Vagina (tissue), 2 donors: ENCODE measurements around the gene CTDSPL2. TPM values are rescaled to one million over a fixed set of nuclear protein-coding genes. Genes with fewer than 3 reads are reported as not detected.

Experiments
- DNase-seq, 2 donors: peaks; one replicate each; pipeline ENCODE4 v3.0.0-alpha.2; 2017; ENCODE audit errors: extremely low spot score in 2 of 2
- H3K27ac ChIP-seq: fragments of 200-600 bp; sonication (generic); one replicate; pipeline ENCODE4 v1.5.1; 2019
- H3K27me3 ChIP-seq: fragments of 200-600 bp; sonication (generic); one replicate; pipeline ENCODE4 v1.5.1; 2019
- H3K36me3 ChIP-seq, 2 donors: fragments of 200-600 bp; sonication (generic); one replicate each; pipeline ENCODE4 v1.5.1; 2017 to 2019
- H3K4me1 ChIP-seq: fragments of 200-600 bp; sonication (generic); one replicate; pipeline ENCODE4 v1.5.1; 2019
- H3K4me3 ChIP-seq, 2 donors: fragments of 200-600 bp; sonication (generic); 1 replicate in 1 of 2; 2 replicates in 1 of 2; pipeline ENCODE4 v1.5.1; 2016 to 2019
- H3K9me3 ChIP-seq: fragments of 200-600 bp; sonication (generic); one replicate; pipeline ENCODE4 v1.5.1; 2019
- CTCF ChIP-seq, 3 experiments: fragments of 450-650 bp in 2 of 3; fragments of 200-600 bp in 1 of 3; sonication (generic) in 1 of 3; IDR thresholded peaks; one replicate each; pipeline ENCODE4 v1.5.1; 2017 to 2019; ENCODE audit warnings: antibody characterized with exemption in 3 of 3, mild to moderate bottlenecking in 2 of 3, moderate library complexity in 2 of 3
- POLR2A ChIP-seq, 2 donors: fragments of 450-650 bp; IDR thresholded peaks; one replicate each; pipeline ENCODE4 v1.6.1; 2017; ENCODE audit warnings: antibody characterized with exemption in 2 of 2, mild to moderate bottlenecking in 2 of 2, moderate library complexity in 2 of 2
- POLR2AphosphoS5 ChIP-seq, 2 donors: sonication (generic); formaldehyde crosslinking; IDR thresholded peaks; one replicate each; pipeline ENCODE4 v1.9.0; 2017; ENCODE audit warnings: antibody characterized with exemption in 2 of 2, mild to moderate bottlenecking in 2 of 2, low read depth in 1 of 2; ENCODE audit not compliant: insufficient read depth in 1 of 2
- intact Hi-C: fragments of 100-400 bp; cut with DNase I; formaldehyde crosslinking; loops from one replicate; pipeline ENCODE4 v1.15.1; 2023
- total RNA-seq: library from RNA; depleted of rRNA; stranded (reverse); fragments of >200 nt; gene quantifications from one replicate; pipeline ENCODE4 v1.2.3, GENCODE V29; 2016

The CTDSPL2 gene
- total RNA-seq, 1 donor from 2014 or later, result 37.1 TPM

DNA sequence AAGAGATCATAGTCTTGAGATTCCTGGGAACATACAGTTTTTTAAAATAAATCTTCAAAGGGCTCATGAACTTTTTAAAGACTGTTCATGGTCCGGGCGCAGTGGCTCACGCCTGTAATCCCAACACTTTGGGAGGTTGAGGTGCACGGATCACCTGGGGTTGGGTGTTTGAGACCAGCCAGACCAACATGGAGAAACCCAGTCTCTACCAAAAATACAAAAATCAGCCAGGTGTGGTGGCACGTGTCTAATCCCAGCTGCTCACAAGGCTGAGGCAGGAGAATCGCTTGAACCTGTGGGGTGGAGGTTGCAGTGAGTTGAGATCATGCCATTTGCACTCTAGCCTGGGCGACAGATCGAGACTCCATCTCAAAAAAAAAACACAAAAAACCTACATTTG lies 68.1 kb downstream of the CTDSPL2 start:
- Histone ChIP-seq H3K4me3 (no peak overlapping the region), H3K4me1 (no peaks in the 10 kb centered on the region), H3K27me3 (no peaks in the 10 kb centered on the region), H3K36me3 (peaks cover 0 to 25% of the 10 kb centered on the region in 2 donors), H3K9me3 (no peaks in the 10 kb centered on the region), H3K27ac (no peak overlapping the region)
- no peak for TF ChIP-seq CTCF (IDR thresholded peaks at IDR 0.05)
- TF ChIP-seq POLR2A (IDR thresholded peaks at IDR 0.05), result no peak
- TF ChIP-seq POLR2AphosphoS5 (IDR thresholded peaks at IDR 0.05; ENCODE audit: insufficient read depth in 1 of 2, low read depth in 1 of 2), result no peak
- DNase-seq, result no peak
- intact Hi-C loops, result no loop called here

DNA sequence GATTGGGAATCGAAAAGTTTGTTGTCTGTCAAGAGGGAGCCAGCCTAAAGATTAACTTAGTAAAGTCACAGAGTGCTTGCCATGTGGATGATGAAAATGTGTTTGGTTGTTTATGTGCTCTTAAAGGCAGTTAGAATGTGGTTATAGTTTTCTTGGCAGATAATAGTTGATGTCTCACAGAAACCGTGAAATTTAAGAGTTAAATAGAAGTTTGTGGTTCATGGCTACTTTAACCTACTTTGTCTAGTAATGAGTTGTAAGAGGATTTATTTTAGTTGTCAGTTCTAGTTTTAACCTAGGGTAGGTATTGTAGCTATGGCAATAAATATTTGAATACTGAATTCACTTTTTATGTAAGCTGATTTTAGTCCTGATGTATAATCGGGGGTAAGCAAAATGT lies 73.1 kb downstream of the CTDSPL2 start:
- Histone ChIP-seq H3K27me3 (no peaks in the 10 kb centered on the region), H3K4me3 (no peak overlapping the region), H3K9me3 (no peaks in the 10 kb centered on the region), H3K4me1 (no peaks in the 10 kb centered on the region), H3K36me3 (peaks cover 0 to 37% of the 10 kb centered on the region in 2 donors), H3K27ac (no peak overlapping the region)
- intact Hi-C loops, result no loop called here
- DNase-seq, result no peak
- no peak for TF ChIP-seq POLR2AphosphoS5 (IDR thresholded peaks at IDR 0.05; ENCODE audit: insufficient read depth in 1 of 2, low read depth in 1 of 2)
- TF ChIP-seq POLR2A (IDR thresholded peaks at IDR 0.05), result no peak
- TF ChIP-seq CTCF (IDR thresholded peaks at IDR 0.05), result no peak

DNA sequence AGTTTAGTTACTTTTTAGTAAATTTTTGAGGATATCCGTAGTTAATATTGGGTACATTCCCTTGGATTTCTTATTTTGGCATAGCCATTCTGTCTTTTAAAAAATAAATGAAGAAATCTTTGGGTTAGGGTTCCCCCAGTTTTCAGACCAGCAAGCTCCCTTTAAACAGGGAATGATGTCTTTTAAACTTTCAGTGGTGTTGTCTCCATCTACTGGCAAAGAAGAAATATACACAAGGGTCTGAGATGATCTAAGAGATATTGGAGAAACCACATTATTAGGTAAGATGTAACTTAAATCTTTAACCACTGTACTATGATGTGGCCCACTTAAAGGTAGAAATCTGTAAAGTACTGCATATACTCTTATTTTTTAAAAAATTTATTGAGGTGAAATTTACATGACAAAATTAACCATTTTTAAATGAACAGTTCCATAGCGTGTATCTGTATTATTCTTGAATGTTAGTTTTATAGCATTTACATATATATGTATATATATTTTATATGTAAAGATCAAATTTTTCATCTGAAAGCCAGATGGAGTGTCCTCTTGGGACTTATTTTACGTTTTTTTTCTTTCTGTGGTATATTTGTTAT lies 74.4 kb downstream of the CTDSPL2 start:
- Histone ChIP-seq H3K36me3 (peaks cover 0 to 37% of the 10 kb centered on the region in 2 donors), H3K27me3 (no peaks in the 10 kb centered on the region), H3K4me3 (no peak overlapping the region), H3K9me3 (no peaks in the 10 kb centered on the region), H3K4me1 (no peaks in the 10 kb centered on the region), H3K27ac (no peak overlapping the region)
- TF ChIP-seq POLR2A (IDR thresholded peaks at IDR 0.05), result no peak
- TF ChIP-seq CTCF (IDR thresholded peaks at IDR 0.05), result peak in 2 of 3 experiments; percentile 36 to 39
- intact Hi-C loops, result no loop called here
- DNase-seq, result no peak

- Histone ChIP-seq H3K4me3 (no peak overlapping the region), H3K4me1 (no peaks in the 10 kb centered on the region), H3K27ac (no peak overlapping the region), H3K27me3 (no peaks in the 10 kb centered on the region), H3K9me3 (no peaks in the 10 kb centered on the region), H3K36me3 (no peaks in the 10 kb centered on the region)
- no peak for DNase-seq
- TF ChIP-seq POLR2A (IDR thresholded peaks at IDR 0.05), result no peak
- no peak for TF ChIP-seq POLR2AphosphoS5 (IDR thresholded peaks at IDR 0.05; ENCODE audit: insufficient read depth in 1 of 2, low read depth in 1 of 2)
- no peak for TF ChIP-seq CTCF (IDR thresholded peaks at IDR 0.05)
- intact Hi-C loops, result no loop called here
These were observed 89.0 kb downstream of the CTDSPL2 start for GRCh38 chr15:44516436-44516835.

GRCh38 chr15:44519537-44519936 lies 92.1 kb downstream of the CTDSPL2 start:
- H3K36me3 ChIP-seq, result peaks cover 0 to 5% of the 10 kb centered on the region in 2 donors
- no peak overlapping the region for H3K27ac ChIP-seq
- H3K4me1 ChIP-seq, result no peaks in the 10 kb centered on the region
- intact Hi-C loops, result no loop called here
- TF ChIP-seq POLR2A (IDR thresholded peaks at IDR 0.05) (no peak), CTCF (IDR thresholded peaks at IDR 0.05) (no peak), POLR2AphosphoS5 (IDR thresholded peaks at IDR 0.05; ENCODE audit: insufficient read depth in 1 of 2, low read depth in 1 of 2) (no peak)
- no peaks in the 10 kb centered on the region for H3K9me3 ChIP-seq
- no peaks in the 10 kb centered on the region for H3K27me3 ChIP-seq
- DNase-seq, result no peak
- H3K4me3 ChIP-seq, result no peak overlapping the region
